ENCODE data around the gene SMCHD1. TPM values are rescaled to one million over a fixed set of nuclear protein-coding genes. Genes with fewer than 3 reads are reported as not detected.

SMCHD1 gene
- total and polyA plus RNA-seq, 10 of the 15 experiments (the other 5 are each of a cell fraction or from before 2014, with no cell fraction given): 6.0 to 110 (median 48.0) TPM

DNA sequence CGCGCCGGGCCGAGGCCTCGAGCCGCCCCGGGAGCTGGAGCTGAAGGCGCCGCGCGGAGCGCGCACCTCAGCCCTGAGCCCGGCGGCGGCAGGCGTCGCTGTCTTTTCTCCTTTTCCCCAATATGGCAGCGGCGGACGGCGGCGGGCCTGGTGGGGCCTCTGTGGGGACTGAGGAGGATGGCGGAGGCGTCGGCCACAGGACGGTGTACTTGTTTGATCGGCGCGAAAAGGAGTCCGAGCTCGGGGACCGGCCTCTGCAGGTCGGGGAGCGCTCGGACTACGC is 369 bp downstream of the SMCHD1 start (continued):
- TF ChIP-seq, protein P1, sequence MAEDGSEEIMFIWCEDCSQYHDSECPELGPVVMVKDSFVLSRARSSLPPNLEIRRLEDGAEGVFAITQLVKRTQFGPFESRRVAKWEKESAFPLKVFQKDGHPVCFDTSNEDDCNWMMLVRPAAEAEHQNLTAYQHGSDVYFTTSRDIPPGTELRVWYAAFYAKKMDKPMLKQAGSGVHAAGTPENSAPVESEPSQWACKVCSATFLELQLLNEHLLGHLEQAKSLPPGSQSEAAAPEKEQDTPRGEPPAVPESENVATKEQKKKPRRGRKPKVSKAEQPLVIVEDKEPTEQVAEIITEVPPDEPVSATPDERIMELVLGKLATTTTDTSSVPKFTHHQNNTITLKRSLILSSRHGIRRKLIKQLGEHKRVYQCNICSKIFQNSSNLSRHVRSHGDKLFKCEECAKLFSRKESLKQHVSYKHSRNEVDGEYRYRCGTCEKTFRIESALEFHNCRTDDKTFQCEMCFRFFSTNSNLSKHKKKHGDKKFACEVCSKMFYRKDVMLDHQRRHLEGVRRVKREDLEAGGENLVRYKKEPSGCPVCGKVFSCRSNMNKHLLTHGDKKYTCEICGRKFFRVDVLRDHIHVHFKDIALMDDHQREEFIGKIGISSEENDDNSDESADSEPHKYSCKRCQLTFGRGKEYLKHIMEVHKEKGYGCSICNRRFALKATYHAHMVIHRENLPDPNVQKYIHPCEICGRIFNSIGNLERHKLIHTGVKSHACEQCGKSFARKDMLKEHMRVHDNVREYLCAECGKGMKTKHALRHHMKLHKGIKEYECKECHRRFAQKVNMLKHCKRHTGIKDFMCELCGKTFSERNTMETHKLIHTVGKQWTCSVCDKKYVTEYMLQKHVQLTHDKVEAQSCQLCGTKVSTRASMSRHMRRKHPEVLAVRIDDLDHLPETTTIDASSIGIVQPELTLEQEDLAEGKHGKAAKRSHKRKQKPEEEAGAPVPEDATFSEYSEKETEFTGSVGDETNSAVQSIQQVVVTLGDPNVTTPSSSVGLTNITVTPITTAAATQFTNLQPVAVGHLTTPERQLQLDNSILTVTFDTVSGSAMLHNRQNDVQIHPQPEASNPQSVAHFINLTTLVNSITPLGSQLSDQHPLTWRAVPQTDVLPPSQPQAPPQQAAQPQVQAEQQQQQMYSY (CRISPR knock-in tag; IDR thresholded peaks at IDR 0.05): no peak
- TF ChIP-seq MAX (IDR thresholded peaks at IDR 0.05; ENCODE audit: low read depth, low read length): no peak
- peak; percentile 70; the same call in 1 of the 2 replicates for TF ChIP-seq DPF2 (IDR thresholded peaks at IDR 0.05)
- 0 out of 2 replicates have a peak, but pooled peaks have one; percentile 29 for TF ChIP-seq CBX5 (IDR thresholded peaks at IDR 0.05; ENCODE audit: low read depth)
- TF ChIP-seq EZH2 (IDR thresholded peaks at IDR 0.05; ENCODE audit: borderline replicate concordance, control insufficient read depth, low read depth, low read length): no peak
- TF ChIP-seq ZNF24 (IDR thresholded peaks at IDR 0.05): peak; percentile 3; the same call in 1 of the 2 replicates
- no peak for TF ChIP-seq IKZF2 (IDR thresholded peaks at IDR 0.05)
- peak; percentile 55; the same call in 1 of the 2 replicates for TF ChIP-seq GATAD2B (conservative IDR thresholded peaks at IDR 0.05; ENCODE audit: low read depth)
- peak; percentile 88 for TF ChIP-seq YY1 (IDR thresholded peaks at IDR 0.05; ENCODE audit: low read depth, low read length)
- peak in 1 of 2 experiments; percentile 19; a peak in 1 of 4 replicates for TF ChIP-seq SRF (IDR thresholded peaks at IDR 0.05; ENCODE audit: low read depth in 2 of 2, low read length in 2 of 2)
- TF ChIP-seq, protein P2, sequence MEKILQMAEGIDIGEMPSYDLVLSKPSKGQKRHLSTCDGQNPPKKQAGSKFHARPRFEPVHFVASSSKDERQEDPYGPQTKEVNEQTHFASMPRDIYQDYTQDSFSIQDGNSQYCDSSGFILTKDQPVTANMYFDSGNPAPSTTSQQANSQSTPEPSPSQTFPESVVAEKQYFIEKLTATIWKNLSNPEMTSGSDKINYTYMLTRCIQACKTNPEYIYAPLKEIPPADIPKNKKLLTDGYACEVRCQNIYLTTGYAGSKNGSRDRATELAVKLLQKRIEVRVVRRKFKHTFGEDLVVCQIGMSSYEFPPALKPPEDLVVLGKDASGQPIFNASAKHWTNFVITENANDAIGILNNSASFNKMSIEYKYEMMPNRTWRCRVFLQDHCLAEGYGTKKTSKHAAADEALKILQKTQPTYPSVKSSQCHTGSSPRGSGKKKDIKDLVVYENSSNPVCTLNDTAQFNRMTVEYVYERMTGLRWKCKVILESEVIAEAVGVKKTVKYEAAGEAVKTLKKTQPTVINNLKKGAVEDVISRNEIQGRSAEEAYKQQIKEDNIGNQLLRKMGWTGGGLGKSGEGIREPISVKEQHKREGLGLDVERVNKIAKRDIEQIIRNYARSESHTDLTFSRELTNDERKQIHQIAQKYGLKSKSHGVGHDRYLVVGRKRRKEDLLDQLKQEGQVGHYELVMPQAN (conservative IDR thresholded peaks at IDR 0.05): peak; percentile 94
- TF ChIP-seq, protein P3, sequence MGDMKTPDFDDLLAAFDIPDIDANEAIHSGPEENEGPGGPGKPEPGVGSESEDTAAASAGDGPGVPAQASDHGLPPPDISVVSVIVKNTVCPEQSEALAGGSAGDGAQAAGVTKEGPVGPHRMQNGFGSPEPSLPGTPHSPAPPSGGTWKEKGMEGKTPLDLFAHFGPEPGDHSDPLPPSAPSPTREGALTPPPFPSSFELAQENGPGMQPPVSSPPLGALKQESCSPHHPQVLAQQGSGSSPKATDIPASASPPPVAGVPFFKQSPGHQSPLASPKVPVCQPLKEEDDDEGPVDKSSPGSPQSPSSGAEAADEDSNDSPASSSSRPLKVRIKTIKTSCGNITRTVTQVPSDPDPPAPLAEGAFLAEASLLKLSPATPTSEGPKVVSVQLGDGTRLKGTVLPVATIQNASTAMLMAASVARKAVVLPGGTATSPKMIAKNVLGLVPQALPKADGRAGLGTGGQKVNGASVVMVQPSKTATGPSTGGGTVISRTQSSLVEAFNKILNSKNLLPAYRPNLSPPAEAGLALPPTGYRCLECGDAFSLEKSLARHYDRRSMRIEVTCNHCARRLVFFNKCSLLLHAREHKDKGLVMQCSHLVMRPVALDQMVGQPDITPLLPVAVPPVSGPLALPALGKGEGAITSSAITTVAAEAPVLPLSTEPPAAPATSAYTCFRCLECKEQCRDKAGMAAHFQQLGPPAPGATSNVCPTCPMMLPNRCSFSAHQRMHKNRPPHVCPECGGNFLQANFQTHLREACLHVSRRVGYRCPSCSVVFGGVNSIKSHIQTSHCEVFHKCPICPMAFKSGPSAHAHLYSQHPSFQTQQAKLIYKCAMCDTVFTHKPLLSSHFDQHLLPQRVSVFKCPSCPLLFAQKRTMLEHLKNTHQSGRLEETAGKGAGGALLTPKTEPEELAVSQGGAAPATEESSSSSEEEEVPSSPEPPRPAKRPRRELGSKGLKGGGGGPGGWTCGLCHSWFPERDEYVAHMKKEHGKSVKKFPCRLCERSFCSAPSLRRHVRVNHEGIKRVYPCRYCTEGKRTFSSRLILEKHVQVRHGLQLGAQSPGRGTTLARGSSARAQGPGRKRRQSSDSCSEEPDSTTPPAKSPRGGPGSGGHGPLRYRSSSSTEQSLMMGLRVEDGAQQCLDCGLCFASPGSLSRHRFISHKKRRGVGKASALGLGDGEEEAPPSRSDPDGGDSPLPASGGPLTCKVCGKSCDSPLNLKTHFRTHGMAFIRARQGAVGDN (IDR thresholded peaks at IDR 0.05): 0 out of 2 replicates have a peak, but pooled peaks have one; percentile 3
- TF ChIP-seq TAF1 (IDR thresholded peaks at IDR 0.05; ENCODE audit: borderline replicate concordance, low read depth, low read length): peak; percentile 45; the same call in 1 of the 2 replicates
- no peak for TF ChIP-seq KLF5 (IDR thresholded peaks at IDR 0.05; ENCODE audit: partially characterized antibody)
- no peak for TF ChIP-seq CREM (IDR thresholded peaks at IDR 0.05; ENCODE audit: low read depth)
- TF ChIP-seq MYC (IDR thresholded peaks at IDR 0.05; ENCODE audit: insufficient read depth, insufficient read length, insufficient replicate concordance, low read length, severe bottlenecking): no peak
- no peak for TF ChIP-seq RUNX3 (IDR thresholded peaks at IDR 0.05; ENCODE audit: low read length)
- TF ChIP-seq MTA3 (IDR thresholded peaks at IDR 0.05; ENCODE audit: borderline replicate concordance, low read length): no peak
- peak; percentile 10 for TF ChIP-seq IKZF1 (conservative IDR thresholded peaks at IDR 0.05)
- TF ChIP-seq CREB1 (IDR thresholded peaks at IDR 0.05; ENCODE audit: low read depth): no peak
- no peak for TF ChIP-seq ZNF622 (IDR thresholded peaks at IDR 0.05)
